Iris pigment epithelial cell (primary cell): Measurements from ENCODE around the gene NOPCHAP1.
A peak's percentile ranks its signal among the peaks of the same experiment; 100 is the strongest.
"Not testable (repeated sequence)": the region's sequence is repeated elsewhere in the genome, so short reads cannot be mapped to it uniquely, and the experiment has no call there.

ENCODE experiments used
- DNase-seq: peaks from one replicate; pipeline ENCODE4 v3.0.0-alpha.2; 2011; ENCODE audit warnings: low read depth

NOPCHAP1 gene

DNA sequence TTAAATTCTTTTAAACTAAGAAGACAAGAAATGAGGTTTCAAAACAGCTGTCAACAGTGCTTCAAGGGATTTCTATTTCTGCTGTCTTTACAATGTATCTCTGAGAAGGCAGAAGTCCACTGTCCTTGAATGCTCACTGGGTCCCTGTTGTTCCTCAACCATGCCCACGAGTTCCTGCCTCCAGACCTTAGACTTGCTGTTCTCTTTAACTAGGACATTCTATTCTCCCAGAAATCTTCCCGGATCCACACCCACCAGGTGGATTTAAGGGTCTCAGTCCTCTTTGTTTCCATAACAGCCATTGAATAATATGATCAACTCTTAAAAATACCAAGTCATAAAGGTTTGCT, 21.3 kb upstream of the NOPCHAP1 start:
- no peak for DNase-seq

DNA sequence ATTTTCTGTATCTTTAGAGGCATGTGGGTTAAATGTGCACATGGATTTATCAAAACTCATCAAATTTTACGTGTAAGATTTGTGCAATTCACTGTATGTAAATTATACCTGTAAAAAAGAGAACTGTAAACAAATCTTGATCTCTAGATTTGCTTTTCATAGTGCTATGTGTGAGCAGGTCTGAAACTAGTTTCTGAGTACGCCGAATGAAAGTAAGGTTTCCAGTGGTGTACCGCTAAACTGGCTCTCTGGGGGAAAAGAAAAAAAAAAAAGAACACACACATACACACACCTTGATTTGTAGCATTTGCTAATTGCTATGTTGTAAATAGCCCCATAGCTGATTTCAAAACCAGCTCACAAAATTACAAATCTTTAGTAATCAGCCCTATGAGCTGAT, 19.4 kb upstream of the NOPCHAP1 start:
- no peak for DNase-seq

DNA sequence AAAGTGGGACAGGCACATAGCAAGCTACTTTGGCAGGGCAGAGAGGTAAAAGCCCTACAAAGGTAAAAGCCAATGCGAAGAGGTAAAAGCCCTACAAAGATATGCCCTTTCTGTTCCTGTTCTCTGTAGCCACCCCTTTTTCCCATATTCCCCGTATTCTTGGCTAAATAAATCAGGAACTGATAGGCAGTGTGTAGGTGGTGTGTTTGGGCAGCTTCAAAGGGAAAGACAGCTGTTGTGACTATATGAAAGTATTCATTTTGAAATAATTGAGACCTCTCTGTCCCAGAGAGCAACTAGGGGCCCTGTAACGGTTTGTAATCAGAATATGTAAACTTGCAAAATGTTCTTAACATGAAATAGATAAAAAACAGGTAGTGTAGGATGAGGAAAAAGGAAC, 16.8 kb upstream of the NOPCHAP1 start:
- DNase-seq: no peak

DNA sequence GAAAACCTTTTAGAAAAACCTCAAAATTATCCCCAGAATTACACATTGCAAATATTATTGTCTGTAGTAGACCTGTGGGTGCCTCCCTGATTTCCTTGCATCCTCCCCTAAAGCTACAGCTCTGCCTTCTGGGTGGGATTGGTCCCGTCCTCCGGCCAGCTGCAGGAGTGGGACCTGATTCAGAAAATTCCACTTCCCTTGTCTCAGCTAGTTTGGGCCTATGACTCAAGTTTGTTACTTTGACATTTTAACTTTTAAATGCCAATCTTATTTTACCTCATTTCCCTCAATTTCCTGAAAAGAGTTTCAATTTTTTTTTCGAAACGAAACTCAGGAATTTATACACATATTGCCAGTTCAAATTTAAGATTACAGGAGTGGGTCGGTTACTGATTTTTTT, 14.8 kb upstream of the NOPCHAP1 start:
- peak; percentile 21 for DNase-seq

DNA sequence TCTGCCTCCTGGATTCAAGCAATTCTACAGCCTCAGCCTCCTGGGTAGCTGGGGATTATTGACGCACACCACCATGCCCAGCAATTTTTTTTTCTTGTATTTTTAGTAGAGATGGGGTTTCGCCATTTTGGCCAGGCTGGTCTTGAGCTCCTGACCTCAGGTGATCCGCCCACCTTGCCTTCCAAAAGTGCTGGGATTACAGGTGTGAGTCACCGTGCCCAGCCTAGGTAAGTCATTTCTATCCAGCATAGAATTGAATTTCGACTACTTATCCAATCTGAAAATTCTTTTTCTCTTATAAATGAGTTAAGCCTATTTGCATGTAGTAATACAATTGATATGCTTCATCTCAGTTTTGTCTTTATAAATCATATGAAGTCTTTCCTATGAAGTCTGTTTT, 12.9 kb upstream of the NOPCHAP1 start:
- no peak for DNase-seq

DNA sequence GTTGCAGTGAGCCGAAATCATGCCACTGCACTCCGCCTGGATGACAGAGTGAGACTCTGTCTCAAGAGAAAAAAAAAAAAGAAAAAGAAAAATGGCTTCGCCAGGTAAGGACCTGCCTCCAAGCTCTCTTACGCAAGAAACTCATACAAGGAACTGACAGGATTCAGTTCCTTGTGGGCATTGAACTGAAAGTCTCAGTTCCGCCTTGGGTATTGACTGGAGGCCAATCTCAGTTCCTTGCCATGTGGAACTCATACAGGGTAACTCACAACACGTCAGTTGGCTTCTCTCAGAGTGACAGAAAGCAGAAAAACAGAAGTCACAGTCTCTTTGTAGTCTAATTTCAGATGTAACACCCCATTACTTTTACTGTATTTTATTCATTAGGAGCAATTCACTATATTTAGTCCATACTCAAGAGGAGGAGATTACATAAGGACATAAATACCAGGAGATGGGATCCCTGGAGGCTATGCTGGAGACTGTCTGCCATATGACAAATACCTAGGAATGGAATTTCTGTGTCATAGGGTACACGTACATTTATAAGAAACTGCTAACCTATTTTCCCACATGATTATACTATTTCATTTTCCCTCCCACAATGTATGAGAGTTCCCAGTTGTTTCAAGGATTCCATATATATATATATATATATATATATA, 11.4 kb upstream of the NOPCHAP1 start:
- no peak for DNase-seq

DNA sequence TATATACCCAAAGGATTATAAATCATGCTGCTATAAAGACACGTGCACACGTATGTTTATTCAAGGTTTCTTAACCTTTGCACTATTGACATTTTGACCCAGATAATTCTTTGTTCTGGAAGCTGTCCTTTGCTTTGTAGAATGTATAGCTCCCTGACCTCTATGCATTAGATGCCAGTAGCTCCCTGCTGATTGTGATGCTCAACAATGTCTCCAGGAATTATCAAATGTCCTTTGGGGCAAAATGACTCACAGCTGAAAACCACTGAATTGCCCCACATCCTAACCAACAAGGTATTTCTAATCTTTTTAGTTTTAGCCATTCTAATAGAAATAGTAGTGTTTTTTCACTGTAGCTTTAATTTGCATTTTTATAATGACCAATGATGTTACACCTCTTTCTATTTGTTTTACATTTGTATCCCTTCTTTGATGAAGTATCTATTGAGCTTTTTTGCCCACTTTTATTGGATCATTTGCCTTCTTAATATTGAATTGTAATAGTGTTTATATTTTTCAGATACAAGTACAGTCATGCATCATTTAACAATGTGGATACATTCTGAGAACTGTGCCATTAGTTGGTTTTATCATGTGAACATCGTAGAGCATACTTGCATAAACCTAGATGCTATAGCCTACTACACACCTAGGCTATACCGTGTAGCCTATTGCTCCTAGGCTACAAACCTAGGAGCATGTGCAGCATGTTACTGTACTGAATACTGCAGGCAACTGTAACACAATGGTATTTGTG, 10.4 kb upstream of the NOPCHAP1 start:
- peak; percentile 47 for DNase-seq

DNA sequence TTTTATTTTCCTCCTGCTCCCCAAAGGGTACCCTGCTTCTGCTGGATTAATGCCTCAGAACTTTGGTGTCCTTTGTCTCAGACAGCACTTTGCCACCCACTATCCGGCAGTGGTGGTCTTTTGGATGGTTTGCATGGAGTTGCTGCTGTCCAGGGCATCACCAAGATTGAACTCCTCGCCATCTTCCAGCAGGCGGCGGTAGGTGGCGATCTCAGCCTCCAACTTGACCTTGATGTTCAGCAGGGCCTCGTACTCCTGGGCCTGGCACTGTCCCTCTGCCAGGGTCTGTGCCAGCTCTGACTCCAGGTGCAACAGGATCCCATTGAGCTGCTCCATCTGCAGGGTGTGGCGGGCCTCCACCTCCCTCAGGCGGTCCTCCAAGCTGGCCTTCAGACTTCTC, 9.4 kb upstream of the NOPCHAP1 start:
- no peak for DNase-seq

DNA sequence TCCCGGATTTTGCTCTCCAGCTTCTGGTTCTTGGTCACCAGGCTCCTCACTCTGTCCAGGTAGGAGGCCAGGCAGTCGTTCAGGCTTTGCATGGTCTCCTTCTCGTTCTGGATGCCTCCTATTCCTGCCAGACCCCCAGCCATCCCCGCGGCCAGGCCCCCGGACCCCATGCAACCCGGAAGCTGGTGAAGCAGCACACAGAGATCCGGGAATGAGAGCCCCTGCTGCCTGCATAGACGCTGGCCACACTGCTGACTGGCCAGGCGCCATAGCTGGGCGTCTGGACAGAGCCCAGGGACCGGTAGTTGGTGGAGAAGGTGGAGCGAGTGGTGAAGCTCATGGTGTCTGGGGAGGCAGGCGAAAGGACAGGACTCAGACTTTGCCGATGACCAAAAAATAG, 8.4 kb upstream of the NOPCHAP1 start:
- DNase-seq: not testable (repeated sequence)

DNA sequence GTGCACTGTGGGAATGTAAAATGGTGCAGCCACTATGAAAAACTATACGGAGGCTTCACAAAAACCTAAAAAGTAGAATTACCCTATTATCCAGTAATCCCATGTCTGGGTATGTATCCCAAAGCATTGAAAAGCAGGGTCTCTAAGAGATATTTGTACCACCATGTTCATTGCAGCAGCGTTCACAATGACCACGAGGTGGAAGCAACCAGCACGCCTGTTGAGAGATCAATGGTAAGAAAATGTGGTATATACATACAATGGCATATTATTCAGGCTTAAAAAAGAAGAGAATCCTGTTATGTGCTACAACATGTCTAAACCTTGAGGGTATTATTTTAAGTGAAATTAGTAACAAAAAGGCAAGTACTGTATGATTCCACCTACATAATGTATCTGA, 910 bp upstream of the NOPCHAP1 start:
- DNase-seq: no peak

DNA sequence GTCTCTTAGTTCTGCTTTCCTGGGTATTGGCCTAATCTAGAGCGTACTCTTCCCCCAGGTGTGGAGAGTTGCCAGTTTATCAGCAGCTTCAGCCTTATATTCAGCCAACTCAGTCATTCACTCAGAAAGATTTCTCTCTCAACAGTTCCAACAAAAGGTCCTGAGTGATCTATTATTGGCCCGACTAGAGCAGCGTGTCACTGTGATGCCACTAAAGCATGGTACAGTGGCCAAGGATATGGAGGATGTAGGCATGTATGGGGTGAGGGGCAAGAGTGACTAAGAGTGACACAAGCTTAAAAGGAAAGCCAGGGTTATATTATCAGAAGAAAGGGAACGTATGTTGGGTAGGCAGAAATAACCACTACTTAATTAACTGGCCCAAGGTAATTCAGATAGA, 4.8 kb downstream of the NOPCHAP1 start:
- DNase-seq: no peak

DNA sequence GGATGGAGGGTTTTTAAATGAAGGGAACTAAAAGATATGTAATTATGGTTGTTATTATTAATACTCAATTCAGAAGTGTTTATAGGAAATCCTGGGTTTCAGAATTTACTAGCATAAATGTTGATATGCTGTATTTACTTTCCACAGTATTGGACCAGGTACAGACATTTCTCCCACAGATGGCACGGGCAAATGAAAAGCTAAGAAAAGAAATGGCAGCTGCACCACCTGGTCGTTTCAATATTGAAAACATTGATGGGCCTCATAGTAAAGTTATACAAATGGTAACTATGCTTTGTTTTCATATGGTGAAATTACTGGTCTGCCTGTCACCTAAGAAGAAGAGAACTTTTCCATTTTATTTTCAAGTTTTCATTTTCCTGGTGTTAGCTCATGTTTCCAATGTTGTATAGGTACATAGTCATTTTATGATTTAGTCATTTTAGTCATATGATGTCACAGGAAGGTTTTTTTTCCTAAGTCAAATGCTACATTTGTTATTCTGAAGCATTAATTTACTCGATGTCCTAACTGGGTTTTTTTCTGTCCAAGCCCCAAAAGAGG, 5.5 kb downstream of the NOPCHAP1 start:
- no peak for DNase-seq

DNA sequence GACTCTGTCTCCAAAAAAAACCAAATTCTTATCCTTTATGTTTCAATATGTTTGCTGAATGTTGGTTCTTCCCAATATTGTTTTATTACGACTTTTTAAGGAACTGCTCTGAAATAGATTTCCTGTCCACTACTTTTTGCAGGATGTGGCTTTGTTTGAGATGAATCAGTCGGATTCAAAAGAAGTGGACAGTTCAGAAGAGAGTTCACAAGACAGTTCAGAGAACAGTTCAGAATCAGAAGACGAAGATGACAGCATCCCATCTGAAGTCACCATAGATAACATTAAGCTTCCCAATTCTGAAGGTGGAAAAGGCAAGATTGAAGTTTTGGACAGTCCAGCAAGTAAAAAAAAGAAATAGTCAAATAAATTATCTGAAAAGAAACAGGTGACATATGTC, 8.2 kb downstream of the NOPCHAP1 start:
- DNase-seq: no peak

DNA sequence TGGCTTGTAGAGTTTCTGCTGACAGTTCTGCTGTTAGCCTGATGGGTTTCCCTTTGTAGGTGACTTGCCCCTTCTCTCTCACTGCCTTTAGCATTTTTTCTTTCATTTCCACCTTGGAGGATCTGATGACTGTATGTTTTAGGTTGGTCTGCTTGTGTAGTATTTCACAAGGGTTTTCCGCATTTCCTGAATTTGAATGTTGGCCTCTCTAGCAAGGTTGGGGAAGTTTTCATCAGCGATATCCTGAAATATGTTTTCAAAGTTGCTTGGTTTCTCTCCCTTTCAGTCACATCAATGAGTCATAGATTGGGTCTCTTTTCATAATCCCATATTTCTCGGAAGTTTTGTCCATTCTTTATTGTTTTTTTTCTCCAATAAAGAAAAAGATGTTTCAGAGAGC, 11.4 kb downstream of the NOPCHAP1 start:
- DNase-seq: no peak

DNA sequence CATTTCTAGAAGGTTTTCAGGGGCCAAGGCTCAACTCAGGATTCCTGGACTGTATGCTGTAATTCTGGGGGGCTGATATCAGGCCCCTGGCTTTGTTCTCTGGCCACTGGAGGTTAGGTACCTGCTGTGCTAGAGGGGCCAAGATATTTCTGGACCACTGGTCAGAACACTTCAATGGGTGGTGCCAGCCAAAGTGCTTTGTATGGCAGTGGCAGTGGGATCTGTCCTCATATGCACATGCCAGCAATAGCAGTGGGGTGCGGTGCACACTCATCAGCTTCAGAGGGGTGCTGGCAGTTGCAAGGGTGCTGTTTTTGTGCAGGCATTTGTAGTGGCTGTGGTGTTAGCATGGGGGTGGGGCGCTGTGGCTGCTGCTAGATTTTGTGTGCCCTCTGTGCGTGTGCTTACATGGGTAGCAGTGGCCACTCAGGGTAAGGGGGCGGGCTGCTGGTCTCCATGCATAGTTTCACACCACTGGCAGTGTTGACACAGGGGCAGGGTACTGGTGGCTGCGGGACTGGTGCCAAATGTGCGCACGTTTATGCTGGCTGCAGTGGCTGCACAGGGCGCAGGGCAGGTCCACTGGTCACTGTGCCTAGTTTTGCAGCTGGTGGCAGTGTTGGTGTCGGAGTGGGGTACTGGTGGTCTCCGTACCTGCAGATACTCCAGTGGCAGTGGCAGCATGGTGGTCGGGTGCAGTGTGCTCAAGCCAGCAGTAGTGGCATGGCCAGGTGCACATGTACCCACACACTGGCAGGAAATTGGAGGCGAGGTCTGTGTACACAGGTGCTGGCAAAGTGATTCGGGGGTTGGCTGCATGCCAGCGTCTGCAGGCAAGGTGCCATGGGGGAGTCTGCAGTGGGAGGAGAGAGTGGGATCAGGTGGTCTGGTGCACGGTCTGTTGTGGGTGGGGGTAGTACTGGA, 12.6 kb downstream of the NOPCHAP1 start:
- DNase-seq: no peak

DNA sequence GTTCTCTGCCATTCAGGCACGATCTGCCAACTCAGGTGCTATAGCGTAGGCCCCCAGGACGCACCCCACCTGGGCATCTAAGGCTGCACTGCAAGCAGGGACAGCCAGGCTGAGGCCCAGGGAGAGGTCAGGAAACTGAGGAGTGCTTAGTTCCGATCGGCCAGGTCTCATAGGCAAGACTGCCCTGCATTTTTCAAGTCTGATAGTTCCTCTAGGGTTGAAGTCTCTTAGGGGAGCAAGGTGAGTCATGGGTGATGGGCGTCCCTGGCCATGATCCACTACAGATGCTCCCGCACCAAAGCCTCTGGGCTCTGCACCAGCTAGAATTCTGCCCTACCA, 13.2 kb downstream of the NOPCHAP1 start:
- no peak for DNase-seq

DNA sequence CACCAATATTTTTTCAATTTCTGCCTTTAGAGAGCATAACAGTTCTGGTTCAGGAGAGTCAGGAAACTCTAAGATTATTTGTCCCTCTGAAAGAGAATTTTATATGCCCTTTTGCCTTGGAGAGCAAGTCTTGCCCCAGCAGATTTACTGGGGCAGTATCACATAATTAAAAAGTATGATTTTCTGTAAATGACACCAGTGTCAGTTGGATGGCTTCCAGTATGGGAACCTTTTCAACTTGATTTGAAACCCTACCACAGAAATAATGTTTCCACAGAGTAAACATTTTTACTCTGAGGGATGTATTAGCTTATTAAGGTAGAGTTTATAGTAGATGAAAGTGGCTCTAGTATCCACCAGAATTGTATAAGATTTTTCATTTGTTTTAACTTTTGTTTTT, 15.4 kb downstream of the NOPCHAP1 start:
- no peak for DNase-seq

DNA sequence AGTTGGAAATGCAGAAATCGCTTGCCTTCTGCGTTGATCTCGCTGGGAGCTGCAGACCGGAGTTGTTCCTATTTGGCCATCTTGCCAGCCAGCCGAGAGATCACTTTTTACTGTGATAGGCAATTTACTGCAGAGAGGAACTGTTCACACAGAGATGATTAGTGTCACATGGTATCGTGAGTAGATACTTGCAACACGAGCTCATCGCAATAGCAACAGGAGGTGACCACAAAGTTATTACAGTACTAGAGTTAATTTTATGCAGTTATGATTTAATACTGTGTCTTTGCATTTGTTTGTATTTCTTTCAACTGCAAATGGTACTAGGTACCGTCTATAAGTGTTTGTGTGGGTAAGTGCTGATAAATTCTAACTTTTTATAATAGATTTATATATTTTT, 27.8 kb downstream of the NOPCHAP1 start:
- DNase-seq: peak; percentile 42

DNA sequence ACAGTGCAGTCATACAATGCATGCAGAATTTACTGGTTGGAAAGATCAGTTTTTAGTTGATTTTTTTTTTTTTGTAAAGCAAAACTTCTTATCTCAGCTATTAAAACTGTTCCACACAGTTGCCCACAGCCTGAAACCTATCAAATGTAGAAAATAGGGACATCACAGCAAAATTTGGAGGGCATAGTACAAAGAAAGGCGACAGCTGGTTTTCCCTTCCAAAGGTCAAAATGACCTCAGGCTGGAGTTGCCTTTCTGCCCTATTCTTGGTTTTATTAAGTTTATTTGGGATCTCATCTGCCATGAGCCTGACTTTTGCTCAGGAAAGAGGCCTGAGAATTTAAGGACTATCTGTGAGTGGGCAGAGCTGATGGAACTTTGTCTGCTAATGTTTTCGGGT, 28.5 kb downstream of the NOPCHAP1 start:
- no peak for DNase-seq

DNA sequence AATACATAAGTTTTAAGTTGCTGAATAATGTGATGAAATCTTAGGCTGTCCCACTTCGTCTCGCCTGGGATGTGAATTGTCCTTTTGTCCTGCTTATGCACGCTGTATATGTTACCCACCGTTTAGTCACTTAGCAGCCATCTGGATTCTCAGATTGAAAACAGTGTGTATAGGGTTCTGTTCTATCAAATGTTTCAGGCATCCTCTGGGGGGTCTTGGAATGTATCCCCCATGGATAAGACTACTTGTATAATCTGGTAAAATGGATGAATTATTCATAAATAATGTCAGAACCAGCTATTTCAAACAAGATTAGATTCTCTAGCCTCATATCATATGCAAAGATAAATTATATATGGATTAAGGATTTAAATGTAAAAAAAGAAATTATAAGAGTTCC, 29.4 kb downstream of the NOPCHAP1 start:
- no peak for DNase-seq

DNA sequence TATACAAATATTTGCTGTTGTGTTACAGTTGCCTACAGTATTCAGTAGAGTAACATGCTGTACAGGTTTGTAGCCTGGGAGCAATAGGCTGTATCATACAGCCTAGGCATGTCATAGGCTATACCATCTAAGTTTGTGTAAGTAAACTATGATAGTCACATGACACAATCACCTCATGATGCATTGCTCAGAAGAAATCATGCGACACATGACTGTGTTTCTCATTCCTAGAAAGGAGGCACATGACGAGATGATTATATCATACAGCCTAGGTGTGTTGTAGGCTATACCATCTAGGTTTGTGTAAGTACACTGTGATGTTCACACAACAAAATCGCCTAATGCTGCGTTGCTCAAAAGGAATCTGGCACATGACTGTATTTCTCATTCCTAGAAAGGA, 31.9 kb downstream of the NOPCHAP1 start:
- DNase-seq: no peak

DNA sequence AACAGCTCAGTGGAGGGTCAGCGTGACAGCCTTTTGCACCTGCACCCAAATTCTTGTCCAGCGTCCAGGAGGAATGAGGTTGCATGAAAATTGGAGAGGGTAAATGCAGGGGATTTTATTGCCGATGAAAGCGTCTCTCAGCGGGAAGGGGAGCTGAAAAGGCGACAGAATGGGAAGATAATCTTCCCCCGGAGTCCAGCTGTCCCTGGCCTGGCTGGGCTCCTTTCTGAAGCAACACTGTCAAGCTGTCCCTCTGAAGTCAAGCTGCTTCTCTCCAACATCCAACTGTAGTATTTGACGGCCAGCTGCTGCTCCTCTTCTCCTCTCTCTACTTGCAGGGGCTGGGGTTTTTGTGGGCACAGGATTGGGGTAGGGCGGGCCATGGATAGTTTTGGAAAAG, 32.7 kb downstream of the NOPCHAP1 start:
- no peak for DNase-seq
